Fibroblast of lung (primary cell): ENCODE results near the gene SYT7.

Experiments
- EZH2 ChIP-seq: IDR thresholded peaks from 2 replicates; pipeline ENCODE4 v1.5.1; 2012; ENCODE audit warnings: low read length, control low read depth, mild to moderate bottlenecking; ENCODE audit errors: missing control alignments
- TF ChIP-seq, protein P1 (sequence below), 2 donors: IDR thresholded peaks in 1 of 2; conservative IDR thresholded peaks in 1 of 2; 1 replicate in 1 of 2; 2 replicates in 1 of 2; pipeline ENCODE4 v1.5.1; 2011 to 2012; ENCODE audit warnings: low read length in 2 of 2, control low read depth in 1 of 2, inconsistent platforms in 1 of 2, low read depth in 1 of 2, mild to moderate bottlenecking in 1 of 2

DNA sequence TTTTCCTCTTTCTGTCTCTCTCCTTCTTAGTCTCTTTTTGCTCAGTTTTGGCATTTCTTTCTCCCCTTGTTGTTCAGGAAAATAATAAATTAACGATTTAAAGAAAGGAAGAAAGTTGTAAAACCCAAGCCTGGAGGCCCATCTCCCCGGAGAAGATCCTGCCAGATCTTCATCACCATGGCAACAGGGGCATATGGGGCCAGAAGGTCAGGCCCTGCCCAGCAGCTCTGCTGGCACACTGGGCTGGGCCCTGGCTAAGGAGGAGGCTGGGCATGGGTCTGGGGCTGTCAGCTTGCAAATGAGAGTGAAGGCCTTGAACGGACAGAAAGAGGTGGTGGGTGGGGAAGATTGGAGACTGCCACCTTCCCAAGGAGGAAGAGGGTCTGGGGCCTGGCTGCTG is 69.5 kb downstream of the SYT7 start:
- TF ChIP-seq EZH2: no peak
- TF ChIP-seq, protein P1, sequence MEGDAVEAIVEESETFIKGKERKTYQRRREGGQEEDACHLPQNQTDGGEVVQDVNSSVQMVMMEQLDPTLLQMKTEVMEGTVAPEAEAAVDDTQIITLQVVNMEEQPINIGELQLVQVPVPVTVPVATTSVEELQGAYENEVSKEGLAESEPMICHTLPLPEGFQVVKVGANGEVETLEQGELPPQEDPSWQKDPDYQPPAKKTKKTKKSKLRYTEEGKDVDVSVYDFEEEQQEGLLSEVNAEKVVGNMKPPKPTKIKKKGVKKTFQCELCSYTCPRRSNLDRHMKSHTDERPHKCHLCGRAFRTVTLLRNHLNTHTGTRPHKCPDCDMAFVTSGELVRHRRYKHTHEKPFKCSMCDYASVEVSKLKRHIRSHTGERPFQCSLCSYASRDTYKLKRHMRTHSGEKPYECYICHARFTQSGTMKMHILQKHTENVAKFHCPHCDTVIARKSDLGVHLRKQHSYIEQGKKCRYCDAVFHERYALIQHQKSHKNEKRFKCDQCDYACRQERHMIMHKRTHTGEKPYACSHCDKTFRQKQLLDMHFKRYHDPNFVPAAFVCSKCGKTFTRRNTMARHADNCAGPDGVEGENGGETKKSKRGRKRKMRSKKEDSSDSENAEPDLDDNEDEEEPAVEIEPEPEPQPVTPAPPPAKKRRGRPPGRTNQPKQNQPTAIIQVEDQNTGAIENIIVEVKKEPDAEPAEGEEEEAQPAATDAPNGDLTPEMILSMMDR (conservative IDR thresholded peaks at IDR 0.05 in 1 of 2, IDR thresholded peaks at IDR 0.05 in 1 of 2; ENCODE audit: low read depth in 1 of 2, low read length in 2 of 2): no peak
